ENCODE data around the gene HOXC4. TPM values are rescaled to one million over a fixed set of nuclear protein-coding genes. Genes with fewer than 3 reads are reported as not detected.

Gene HOXC4
- total RNA-seq, 1 donor from 2014 or later: 1.2 TPM

DNA sequence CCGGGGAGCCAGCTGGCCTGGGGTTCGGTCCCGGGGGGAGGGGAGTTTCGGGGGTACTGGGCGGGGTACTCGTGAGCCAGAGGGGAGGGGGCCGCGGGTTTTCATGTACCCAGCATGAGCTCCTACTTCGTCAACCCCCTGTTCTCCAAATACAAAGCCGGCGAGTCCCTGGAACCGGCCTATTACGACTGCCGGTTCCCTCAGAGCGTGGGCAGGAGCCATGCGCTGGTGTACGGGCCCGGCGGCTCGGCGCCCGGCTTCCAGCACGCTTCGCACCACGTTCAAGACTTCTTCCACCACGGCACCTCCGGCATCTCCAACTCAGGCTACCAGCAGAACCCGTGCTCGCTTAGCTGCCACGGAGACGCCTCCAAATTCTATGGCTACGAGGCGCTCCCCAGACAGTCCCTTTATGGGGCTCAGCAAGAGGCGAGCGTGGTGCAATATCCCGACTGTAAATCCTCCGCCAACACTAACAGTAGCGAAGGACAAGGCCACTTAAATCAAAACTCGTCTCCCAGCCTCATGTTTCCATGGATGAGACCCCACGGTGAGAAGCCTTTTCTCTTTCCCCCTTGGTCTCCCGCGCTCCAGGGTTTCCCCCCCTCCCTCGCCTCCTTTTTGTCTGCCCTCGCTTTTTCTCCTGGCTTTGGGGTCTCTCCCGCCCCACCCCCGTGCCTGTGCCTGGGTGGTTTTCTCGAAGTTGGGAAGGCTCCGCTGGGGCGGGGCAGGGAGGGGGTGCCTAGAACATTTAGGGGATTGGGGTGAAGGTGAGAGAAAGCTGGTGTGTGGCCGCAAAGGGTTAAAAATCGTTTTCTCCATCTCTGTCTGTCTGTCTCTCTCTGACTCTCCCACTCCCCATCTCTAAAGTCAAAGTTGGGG is 44.2 kb upstream of the HOXC4 start:
- no peak overlapping the region for H3K27ac ChIP-seq

DNA sequence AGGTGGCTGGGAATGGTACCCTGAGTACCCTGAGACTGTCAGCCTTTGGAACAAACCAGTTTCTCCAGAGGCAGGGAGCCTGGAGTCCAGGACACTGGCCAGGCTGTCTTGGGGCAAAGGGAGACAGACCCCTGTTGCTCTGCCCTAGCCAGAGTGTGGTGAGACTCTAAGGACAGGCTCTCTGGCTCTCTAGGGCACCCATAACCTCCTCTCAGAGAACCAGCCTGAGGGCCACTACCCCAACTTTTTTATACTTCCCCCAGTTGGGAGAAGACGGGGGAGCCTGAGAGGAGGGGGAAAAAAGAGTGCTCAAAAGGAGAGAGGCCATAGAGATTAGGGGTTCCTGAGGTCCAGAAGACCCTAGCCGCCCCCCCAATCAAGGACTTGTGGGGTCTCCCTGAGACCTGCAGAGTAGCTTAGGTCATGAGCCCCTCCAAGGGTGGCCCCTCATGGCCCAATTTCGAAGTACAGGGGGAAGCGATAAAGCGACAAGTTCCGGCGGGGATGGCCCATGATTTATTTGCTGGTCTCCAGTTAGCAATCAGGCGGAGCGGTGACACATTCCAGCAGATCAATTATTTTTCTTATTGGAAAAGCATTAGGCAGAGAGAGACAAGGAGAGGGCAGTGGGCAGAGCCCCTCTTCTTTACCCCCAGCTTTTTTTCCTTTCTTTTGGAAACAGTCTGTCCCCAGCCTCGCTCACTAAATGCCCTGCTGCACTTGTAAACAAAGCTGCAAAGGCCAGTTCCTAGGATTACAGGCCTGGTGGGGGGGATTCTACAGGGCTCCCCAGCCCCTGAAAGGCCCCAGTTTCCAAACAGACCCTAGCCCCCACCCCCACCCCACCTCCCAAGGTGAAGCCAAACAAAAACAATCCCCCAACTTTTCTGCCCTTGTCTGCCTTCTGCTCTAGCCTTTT is 43.3 kb upstream of the HOXC4 start:
- Histone ChIP-seq H3K4me1 (peaks cover 22% of the 10 kb centered on the region), H3K9me3 (no peaks in the 10 kb centered on the region), H3K36me3 (no peaks in the 10 kb centered on the region), H3K27ac (no peak overlapping the region), H3K4me3 (no peak overlapping the region), H3K27me3 (peaks cover 21% of the 10 kb centered on the region)
- TF ChIP-seq, protein P1, sequence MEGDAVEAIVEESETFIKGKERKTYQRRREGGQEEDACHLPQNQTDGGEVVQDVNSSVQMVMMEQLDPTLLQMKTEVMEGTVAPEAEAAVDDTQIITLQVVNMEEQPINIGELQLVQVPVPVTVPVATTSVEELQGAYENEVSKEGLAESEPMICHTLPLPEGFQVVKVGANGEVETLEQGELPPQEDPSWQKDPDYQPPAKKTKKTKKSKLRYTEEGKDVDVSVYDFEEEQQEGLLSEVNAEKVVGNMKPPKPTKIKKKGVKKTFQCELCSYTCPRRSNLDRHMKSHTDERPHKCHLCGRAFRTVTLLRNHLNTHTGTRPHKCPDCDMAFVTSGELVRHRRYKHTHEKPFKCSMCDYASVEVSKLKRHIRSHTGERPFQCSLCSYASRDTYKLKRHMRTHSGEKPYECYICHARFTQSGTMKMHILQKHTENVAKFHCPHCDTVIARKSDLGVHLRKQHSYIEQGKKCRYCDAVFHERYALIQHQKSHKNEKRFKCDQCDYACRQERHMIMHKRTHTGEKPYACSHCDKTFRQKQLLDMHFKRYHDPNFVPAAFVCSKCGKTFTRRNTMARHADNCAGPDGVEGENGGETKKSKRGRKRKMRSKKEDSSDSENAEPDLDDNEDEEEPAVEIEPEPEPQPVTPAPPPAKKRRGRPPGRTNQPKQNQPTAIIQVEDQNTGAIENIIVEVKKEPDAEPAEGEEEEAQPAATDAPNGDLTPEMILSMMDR (IDR thresholded peaks at IDR 0.05): no peak
- no peak for TF ChIP-seq POLR2A (IDR thresholded peaks at IDR 0.05)
- TF ChIP-seq POLR2AphosphoS5 (IDR thresholded peaks at IDR 0.05; ENCODE audit: insufficient read depth in 1 of 2, low read depth in 1 of 2): no peak
- intact Hi-C loops (cut with DNase I): no loop called here
- DNase-seq (ENCODE audit: extremely low spot score in 2 of 2): no peak

More for the DNA sequence above, 44.2 kb upstream of the HOXC4 start:
- intact Hi-C loops (cut with DNase I): loop anchor here (5.0 kb wide), 1 partner anchor 198 kb away; no protein-coding TSS in a partner anchor
- Histone ChIP-seq H3K9me3 (no peaks in the 10 kb centered on the region), H3K36me3 (no peaks in the 10 kb centered on the region), H3K4me1 (peaks cover 20% of the 10 kb centered on the region), H3K27me3 (peaks cover 21% of the 10 kb centered on the region), H3K4me3 (peak overlapping the region; percentile 10 to 34)
- TF ChIP-seq, protein P1 (IDR thresholded peaks at IDR 0.05): no peak
- no peak for TF ChIP-seq POLR2AphosphoS5 (IDR thresholded peaks at IDR 0.05; ENCODE audit: insufficient read depth in 1 of 2, low read depth in 1 of 2)
- TF ChIP-seq POLR2A (IDR thresholded peaks at IDR 0.05): no peak
- no peak for DNase-seq (ENCODE audit: extremely low spot score in 2 of 2)

DNA sequence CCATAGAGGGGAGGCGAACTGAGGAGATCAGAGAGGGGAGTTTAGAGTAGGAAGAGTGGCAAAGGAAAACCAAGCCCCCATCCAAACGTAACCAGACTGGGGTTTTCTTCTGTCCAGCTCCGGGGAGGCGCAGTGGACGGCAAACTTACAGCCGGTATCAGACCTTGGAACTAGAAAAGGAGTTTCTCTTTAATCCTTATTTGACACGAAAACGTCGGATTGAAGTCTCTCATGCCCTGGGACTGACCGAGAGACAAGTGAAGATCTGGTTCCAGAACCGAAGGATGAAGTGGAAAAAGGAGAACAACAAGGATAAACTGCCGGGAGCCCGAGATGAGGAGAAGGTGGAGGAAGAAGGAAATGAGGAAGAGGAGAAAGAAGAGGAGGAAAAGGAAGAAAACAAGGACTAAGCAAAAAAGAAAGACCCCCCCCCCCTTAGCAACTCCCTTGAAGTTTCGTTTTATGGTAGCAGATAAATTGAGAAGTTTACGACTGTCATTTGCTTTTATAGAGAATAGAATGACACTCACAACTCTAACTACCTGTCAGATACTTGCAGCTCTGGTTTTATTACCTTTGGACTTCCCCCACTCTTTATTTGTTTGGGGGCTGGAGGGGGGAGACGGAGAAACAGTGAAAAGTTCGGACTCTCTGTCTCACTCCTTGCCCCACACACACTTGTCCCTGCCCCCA is 42.5 kb upstream of the HOXC4 start:
- no peak overlapping the region for H3K27ac ChIP-seq
- intact Hi-C loops (cut with DNase I): no loop called here

DNA sequence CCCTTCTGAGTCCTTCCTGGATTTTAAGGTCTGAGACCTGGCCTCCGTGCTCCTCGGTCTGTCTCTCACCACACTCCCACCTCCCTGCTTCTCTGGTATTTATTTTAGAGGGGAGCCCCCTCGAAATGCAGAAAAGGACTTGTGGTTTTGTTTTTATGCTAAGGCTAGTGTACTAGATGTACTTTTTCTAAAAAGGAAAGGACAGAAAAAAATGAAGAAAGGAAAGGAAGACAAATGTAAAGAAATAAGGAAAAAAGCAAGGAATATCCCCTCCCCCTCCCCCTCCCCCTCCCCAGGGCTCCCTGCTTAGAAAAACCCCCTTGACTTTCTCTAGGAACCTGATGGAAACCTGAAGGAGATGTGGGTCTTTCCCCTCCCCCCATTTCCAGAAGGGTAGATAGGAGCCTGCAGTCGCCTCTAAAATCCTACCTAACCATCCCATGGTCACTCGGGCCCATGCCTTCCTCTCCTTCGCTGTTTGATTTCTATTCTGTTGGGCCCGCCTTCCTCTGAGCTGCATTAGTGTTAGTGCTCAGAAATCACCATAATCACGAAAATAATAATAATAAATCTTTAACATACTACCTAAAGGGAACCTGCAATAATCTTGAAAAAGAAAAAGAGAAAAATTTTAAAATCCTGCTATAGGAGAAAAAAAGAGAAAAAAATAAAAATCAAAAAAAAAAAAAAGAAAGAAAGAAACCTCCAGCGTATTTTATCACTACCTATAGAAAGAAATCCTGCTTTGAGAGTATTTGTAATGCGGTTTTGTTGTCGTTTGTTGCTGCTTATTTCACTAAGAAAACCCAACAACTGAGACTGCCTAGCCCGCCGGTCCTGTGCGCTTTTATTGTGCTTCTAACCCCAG is 41.7 kb upstream of the HOXC4 start:
- intact Hi-C loops (cut with DNase I): no loop called here
- Histone ChIP-seq H3K27ac (no peak overlapping the region), H3K9me3 (no peaks in the 10 kb centered on the region), H3K36me3 (no peaks in the 10 kb centered on the region), H3K27me3 (peaks cover 32% of the 10 kb centered on the region), H3K4me3 (no peak overlapping the region), H3K4me1 (peaks cover 22% of the 10 kb centered on the region)
- no peak for DNase-seq (ENCODE audit: extremely low spot score in 2 of 2)
- TF ChIP-seq POLR2AphosphoS5 (IDR thresholded peaks at IDR 0.05; ENCODE audit: insufficient read depth in 1 of 2, low read depth in 1 of 2) (no peak), POLR2A (IDR thresholded peaks at IDR 0.05) (no peak)
- TF ChIP-seq, protein P1 (IDR thresholded peaks at IDR 0.05): no peak

More for the DNA sequence above, 42.5 kb upstream of the HOXC4 start:
- DNase-seq (ENCODE audit: extremely low spot score in 2 of 2): no peak
- TF ChIP-seq, protein P1 (IDR thresholded peaks at IDR 0.05): no peak
- no peak for TF ChIP-seq POLR2AphosphoS5 (IDR thresholded peaks at IDR 0.05; ENCODE audit: insufficient read depth in 1 of 2, low read depth in 1 of 2)
- no peak for TF ChIP-seq POLR2A (IDR thresholded peaks at IDR 0.05)
- Histone ChIP-seq H3K27me3 (peaks cover 28% of the 10 kb centered on the region), H3K4me3 (no peak overlapping the region), H3K4me1 (peaks cover 22% of the 10 kb centered on the region), H3K36me3 (no peaks in the 10 kb centered on the region), H3K9me3 (no peaks in the 10 kb centered on the region)

Data from vagina (tissue), 2 donors.